Mucosa of stomach (tissue), 1 donor: ENCODE measurements around the gene ATP5F1D.

Experiments
- H3K27me3 ChIP-seq: one replicate; pipeline ENCODE4 v1.7.0; 2013; ENCODE audit warnings: mild to moderate bottlenecking, low read length; ENCODE audit not compliant: control insufficient read depth, insufficient read depth
- H3K36me3 ChIP-seq: one replicate; pipeline ENCODE4 v1.7.0; 2013; ENCODE audit warnings: low read length; ENCODE audit not compliant: control insufficient read depth, insufficient read depth
- H3K4me1 ChIP-seq: one replicate; pipeline ENCODE4 v1.7.0; 2013; ENCODE audit warnings: mild to moderate bottlenecking, low read length; ENCODE audit not compliant: control insufficient read depth, insufficient read depth
- H3K4me3 ChIP-seq: one replicate; pipeline ENCODE4 v1.7.0; 2013; ENCODE audit warnings: low read length
- H3K9ac ChIP-seq: one replicate; pipeline ENCODE4 v1.7.0; 2013; ENCODE audit warnings: mild to moderate bottlenecking, low read length, moderate library complexity
- H3K9me3 ChIP-seq: one replicate; pipeline ENCODE4 v1.7.0; 2013; ENCODE audit warnings: mild to moderate bottlenecking, low read length, moderate library complexity; ENCODE audit not compliant: control insufficient read depth
- donor health status: Pancreatic carcinoma.

ATP5F1D gene

GRCh38 chr19:1275260-1275975 is 33.9 kb downstream of the ATP5F1D start, which contains the start of gene FAM174C:
FAM174C (plus strand) TSS chr19:1275530; CDS start chr19:1275550, 20 bp downstream.
- no peaks in the 10 kb centered on the region for H3K27me3 ChIP-seq
- H3K4me1 ChIP-seq, result peaks cover 70% of the 10 kb centered on the region
- peak within 1 kb of the TSS; percentile 36 for H3K4me3 ChIP-seq
- no peaks in the 10 kb centered on the region for H3K9me3 ChIP-seq
- peak within 1 kb of the TSS; percentile 78 for H3K9ac ChIP-seq
- peaks cover 44% of the 10 kb centered on the region for H3K36me3 ChIP-seq

GRCh38 chr19:1275976-1276627 is 34.6 kb downstream of the ATP5F1D start:
- H3K36me3 ChIP-seq, result peaks cover 41% of the 10 kb centered on the region
- peak overlapping the region; percentile 78 for H3K9ac ChIP-seq
- peak overlapping the region; percentile 36 for H3K4me3 ChIP-seq
- no peaks in the 10 kb centered on the region for H3K9me3 ChIP-seq
- no peaks in the 10 kb centered on the region for H3K27me3 ChIP-seq
- H3K4me1 ChIP-seq, result peaks cover 63% of the 10 kb centered on the region

- Histone ChIP-seq H3K9ac (peak overlapping the region; percentile 78), H3K9me3 (no peaks in the 10 kb centered on the region), H3K27me3 (no peaks in the 10 kb centered on the region), H3K36me3 (peaks cover 36% of the 10 kb centered on the region), H3K4me3 (no peak overlapping the region), H3K4me1 (peaks cover 58% of the 10 kb centered on the region)
Observed at GRCh38 chr19:1276628-1277022, 35.1 kb downstream of the ATP5F1D start.

- Histone ChIP-seq H3K9ac (peak overlapping the region; percentile 78), H3K36me3 (peaks cover 31% of the 10 kb centered on the region), H3K4me1 (peaks cover 53% of the 10 kb centered on the region), H3K9me3 (no peaks in the 10 kb centered on the region), H3K27me3 (no peaks in the 10 kb centered on the region), H3K4me3 (no peak overlapping the region)
Observed at GRCh38 chr19:1277061-1277460, 35.5 kb downstream of the ATP5F1D start.

- Histone ChIP-seq H3K9me3 (no peaks in the 10 kb centered on the region), H3K36me3 (peaks cover 21% of the 10 kb centered on the region), H3K4me3 (no peak overlapping the region), H3K9ac (no peak overlapping the region), H3K4me1 (peaks cover 47% of the 10 kb centered on the region), H3K27me3 (no peaks in the 10 kb centered on the region)
Observed at GRCh38 chr19:1278074-1278473, 36.5 kb downstream of the ATP5F1D start.

GRCh38 chr19:1278713-1279660 is 37.4 kb downstream of the ATP5F1D start:
- peaks cover 12% of the 10 kb centered on the region for H3K36me3 ChIP-seq
- peaks cover 48% of the 10 kb centered on the region for H3K4me1 ChIP-seq
- H3K9ac ChIP-seq, result no peak overlapping the region
- no peak overlapping the region for H3K4me3 ChIP-seq
- no peaks in the 10 kb centered on the region for H3K9me3 ChIP-seq
- H3K27me3 ChIP-seq, result no peaks in the 10 kb centered on the region

- no peak overlapping the region for H3K9ac ChIP-seq
- H3K4me3 ChIP-seq, result no peak overlapping the region
- peaks cover 48% of the 10 kb centered on the region for H3K4me1 ChIP-seq
- peaks cover 4% of the 10 kb centered on the region for H3K36me3 ChIP-seq
- no peaks in the 10 kb centered on the region for H3K9me3 ChIP-seq
- peaks cover 7% of the 10 kb centered on the region for H3K27me3 ChIP-seq
Observed at GRCh38 chr19:1279782-1280341, 38.3 kb downstream of the ATP5F1D start.

- Histone ChIP-seq H3K9ac (no peak overlapping the region), H3K27me3 (peaks cover 14% of the 10 kb centered on the region), H3K4me3 (no peak overlapping the region), H3K4me1 (peaks cover 50% of the 10 kb centered on the region), H3K9me3 (no peaks in the 10 kb centered on the region), H3K36me3 (peaks cover 4% of the 10 kb centered on the region)
Observed at GRCh38 chr19:1280636-1281568, 39.4 kb downstream of the ATP5F1D start.

- Histone ChIP-seq H3K36me3 (peaks cover 4% of the 10 kb centered on the region), H3K27me3 (peaks cover 18% of the 10 kb centered on the region), H3K4me3 (no peak overlapping the region), H3K9ac (no peak overlapping the region), H3K9me3 (no peaks in the 10 kb centered on the region), H3K4me1 (peaks cover 47% of the 10 kb centered on the region)
Observed at GRCh38 chr19:1281569-1282287, 40.2 kb downstream of the ATP5F1D start.

- Histone ChIP-seq H3K4me3 (no peak overlapping the region), H3K9me3 (no peaks in the 10 kb centered on the region), H3K27me3 (peaks cover 28% of the 10 kb centered on the region), H3K36me3 (peaks cover 4% of the 10 kb centered on the region), H3K4me1 (peaks cover 50% of the 10 kb centered on the region), H3K9ac (no peak overlapping the region)
Observed at GRCh38 chr19:1282588-1283206, 41.1 kb downstream of the ATP5F1D start.
